GM19043 (cell line): ENCODE results near the gene LRRC3B.

Source experiments
- ATAC-seq: cut with Tn5 transposase; IDR thresholded peaks from one replicate; pipeline ENCODE4 v1.9.1; 2021; ENCODE audit warnings: low read depth; ENCODE audit not compliant: unreplicated experiment

Gene LRRC3B

GRCh38 chr3:26630669-26631389 is 8.3 kb downstream of the LRRC3B start:
- no peak for ATAC-seq

DNA sequence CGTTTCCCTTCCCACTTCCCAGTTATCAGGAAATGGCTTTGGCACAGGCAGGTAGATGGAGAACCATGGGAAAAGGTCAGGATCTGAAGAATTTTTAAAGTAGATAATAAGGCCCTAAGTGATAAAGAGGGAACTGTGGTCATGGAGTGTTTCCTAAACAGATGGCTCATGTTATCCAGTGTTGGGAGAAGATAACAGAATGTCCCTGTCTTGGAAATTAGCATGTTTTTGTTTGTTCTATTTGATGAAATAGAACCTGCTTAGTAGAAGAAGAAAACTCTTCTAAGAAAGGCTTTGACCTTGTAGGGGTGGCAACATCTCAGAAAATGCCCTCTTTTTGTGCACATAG is 8.8 kb downstream of the LRRC3B start:
- ATAC-seq, result no peak

DNA sequence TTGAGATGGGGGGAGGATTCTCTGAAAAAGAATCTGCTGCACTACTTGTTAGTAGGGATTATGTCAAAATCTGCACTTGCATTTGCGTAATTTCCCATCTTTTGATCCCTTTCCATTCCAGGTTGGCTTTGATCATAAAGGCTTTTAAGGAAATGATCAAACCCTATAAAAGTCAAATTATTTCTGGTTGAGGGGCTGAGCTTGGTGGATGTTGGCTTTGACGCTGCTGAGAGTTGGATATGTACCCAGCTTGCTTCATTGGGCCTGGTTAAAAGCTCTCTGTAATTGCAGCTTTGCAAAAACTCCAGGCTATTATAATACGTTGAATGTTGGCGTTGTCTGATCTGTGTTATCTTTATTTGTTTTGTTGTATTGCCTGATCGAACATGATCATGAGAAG is 12.0 kb downstream of the LRRC3B start:
- ATAC-seq, result no peak

- no peak for ATAC-seq
Measured at GRCh38 chr3:26636096-26636727, 13.6 kb downstream of the LRRC3B start.

- ATAC-seq, result no peak
Measured at GRCh38 chr3:26637698-26638097, 15.1 kb downstream of the LRRC3B start.

- ATAC-seq, result no peak
Measured at GRCh38 chr3:26638113-26638512, 15.5 kb downstream of the LRRC3B start.

DNA sequence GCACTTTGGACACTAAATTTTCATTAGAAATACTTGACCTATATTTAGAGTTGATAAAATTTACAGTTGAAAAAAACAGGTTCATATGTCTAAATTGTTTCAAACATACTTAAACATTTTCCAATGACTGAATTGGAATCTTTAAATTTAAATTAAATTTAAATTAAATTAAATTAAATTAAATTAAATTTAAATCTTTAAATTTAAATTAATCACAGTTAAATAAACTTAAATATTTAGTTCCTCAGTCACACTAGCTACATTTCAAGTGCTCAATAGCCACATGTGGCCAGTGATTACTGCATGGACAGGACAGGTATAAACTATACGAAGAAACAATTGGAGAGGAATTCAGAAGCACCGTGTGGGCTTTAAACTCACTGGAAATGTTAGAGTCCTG is 16.8 kb downstream of the LRRC3B start:
- no peak for ATAC-seq

GRCh38 chr3:26647078-26647477 is 24.5 kb downstream of the LRRC3B start:
- no peak for ATAC-seq

DNA sequence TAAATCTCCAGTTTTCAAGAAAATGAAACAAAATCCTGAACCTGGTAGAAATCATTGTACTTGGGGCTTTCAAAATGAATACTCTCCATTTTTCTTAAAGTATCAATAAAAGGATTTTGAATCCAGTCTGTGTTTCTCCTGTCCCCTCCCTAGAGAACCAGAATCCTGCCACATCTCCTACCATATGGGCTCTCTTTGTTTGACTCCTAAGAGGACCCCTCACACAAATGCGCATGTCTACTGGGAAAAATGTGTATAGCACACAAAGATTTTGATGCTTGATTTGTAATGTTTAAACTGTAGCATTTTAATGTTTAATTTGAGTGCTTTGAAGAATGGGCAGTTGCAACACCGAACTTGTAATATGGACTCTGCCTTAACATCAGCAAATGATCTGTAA is 25.9 kb downstream of the LRRC3B start:
- ATAC-seq, result no peak

DNA sequence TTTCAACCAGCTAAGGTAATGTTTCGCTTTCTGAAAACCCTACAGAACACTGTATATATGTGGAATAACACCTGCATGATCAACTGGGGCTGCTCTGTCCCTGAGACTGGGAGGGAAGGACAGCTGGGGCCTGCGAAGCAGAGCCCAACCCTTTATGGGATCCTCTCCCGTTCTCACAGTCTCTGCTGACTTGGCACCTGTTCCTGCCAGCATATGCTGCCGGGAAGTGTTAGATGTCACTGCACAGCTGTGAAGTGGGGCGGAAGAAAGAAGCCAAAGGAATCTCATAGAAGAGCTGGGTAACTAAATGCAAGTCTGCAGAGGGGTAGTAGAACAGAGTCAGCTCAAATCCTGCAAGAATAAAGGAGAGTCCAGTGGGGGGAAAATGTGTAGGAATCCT is 29.6 kb downstream of the LRRC3B start:
- no peak for ATAC-seq

GRCh38 chr3:26653811-26654425 is 31.3 kb downstream of the LRRC3B start:
- no peak for ATAC-seq

GRCh38 chr3:26655231-26655630 is 32.7 kb downstream of the LRRC3B start:
- no peak for ATAC-seq

GRCh38 chr3:26657348-26657976 is 34.9 kb downstream of the LRRC3B start:
- ATAC-seq, result no peak

GRCh38 chr3:26668171-26668570 is 45.6 kb downstream of the LRRC3B start:
- ATAC-seq, result no peak

DNA sequence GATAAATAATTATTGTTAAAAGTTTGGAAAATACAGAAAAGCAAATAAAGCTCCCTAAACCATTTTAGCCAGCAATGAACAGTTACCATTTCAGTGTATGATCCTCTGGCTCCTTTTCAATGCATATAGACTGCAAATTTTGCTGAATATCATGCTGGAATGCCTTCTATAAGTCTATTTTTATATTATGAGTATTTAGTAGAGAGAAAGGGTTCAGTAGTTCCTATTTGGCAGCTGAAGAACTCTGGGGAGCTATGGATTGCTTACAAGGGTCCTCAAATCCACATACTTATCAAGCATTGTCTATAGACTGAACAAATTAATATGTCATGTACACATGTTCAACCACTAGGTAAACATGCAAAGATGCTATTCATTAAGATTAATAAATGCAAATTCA is 46.1 kb downstream of the LRRC3B start:
- no peak for ATAC-seq

DNA sequence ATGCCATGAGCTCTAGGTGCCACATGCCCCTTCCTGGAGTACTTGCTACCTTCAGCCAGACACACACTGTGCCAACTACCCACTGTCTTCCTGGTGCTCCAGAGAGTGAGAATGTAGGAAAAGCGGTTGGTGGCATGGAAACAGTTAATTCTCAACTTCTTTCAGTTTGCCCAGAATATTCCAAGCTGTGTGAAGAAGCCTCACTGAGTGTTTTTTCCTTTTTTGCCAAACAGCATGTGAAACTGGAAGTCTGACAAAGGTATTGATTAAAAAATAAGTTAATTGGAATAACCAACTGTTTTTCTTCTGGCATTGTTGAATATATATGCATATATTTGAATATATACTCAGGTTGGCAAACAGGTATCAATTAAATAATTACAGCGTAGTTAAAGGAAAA is 52.8 kb downstream of the LRRC3B start:
- ATAC-seq, result no peak

GRCh38 chr3:26681632-26682031 is 59.1 kb downstream of the LRRC3B start:
- ATAC-seq, result no peak

DNA sequence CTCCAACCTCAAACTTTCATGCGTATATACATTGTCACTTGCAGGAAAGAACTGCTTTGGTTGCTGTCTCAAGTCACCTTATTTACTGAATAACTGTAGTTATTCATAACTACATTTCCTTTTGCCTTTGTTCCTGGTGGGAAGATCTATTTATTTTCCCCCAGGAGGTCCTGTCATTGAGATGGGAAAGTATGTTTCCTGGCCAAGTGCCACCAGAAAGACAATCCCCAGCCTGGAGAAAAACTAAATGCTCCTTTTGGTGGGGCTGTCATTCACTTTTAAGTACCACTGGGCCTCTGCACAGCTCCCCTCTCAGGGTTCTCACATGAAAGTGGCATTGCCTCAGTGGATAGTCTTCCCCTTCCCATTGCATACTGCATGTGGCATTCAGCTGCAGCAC is 59.8 kb downstream of the LRRC3B start:
- no peak for ATAC-seq

- ATAC-seq, result no peak
Measured at GRCh38 chr3:26683902-26684301, 61.3 kb downstream of the LRRC3B start.

DNA sequence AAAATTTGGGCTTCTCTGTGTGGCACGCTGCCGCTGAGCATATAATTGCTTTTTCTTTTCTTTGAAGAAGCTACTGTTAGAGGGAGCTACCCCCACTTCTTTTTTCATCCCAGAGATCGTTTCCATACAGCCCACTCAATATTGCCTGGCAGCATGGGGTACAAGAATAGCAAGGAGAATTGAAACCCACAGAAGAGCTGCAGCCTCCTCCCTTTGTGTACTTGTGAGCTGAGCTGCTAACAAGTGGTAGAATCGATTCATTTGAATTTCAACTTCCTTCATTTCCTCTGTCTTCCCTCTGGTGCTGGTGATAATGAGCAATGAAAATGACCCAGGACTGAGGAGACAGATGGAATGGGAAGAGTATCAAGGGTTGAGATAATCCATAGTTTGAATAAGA is 64.9 kb downstream of the LRRC3B start:
- ATAC-seq, result no peak

DNA sequence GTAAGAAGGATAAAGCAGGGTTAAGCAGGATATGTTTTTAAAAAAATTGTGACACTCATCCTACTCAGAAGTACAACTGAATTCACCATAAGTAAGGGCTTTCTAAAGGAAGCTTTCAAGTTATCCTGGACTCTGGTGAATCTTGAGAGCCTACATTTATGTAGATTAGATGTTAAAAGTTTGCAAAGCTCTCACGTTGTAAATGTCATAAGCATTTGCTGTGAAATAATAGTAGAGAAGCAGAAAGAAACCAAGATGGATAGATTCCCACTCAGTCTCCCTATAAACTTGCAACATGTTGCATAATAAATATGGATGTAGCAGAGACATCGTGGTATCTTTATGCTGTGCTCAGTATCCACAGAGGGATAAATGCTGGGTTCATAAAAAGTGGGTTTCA is 77.0 kb downstream of the LRRC3B start:
- ATAC-seq, result no peak

GRCh38 chr3:26703519-26703918 is 80.9 kb downstream of the LRRC3B start:
- no peak for ATAC-seq
